Lower leg skin (tissue), 4 donors: ENCODE results near the gene RCOR2. TPM values are rescaled to one million over a fixed set of nuclear protein-coding genes. Genes with fewer than 3 reads are reported as not detected.

ENCODE experiments used
- DNase-seq, 2 donors: peaks; one replicate each; pipeline ENCODE4 v3.0.0-alpha.2; 2019; ENCODE audit warnings: low spot score in 2 of 2
- H3K4me3 ChIP-seq: fragments of 200-600 bp; sonication (generic); 2 replicates; pipeline ENCODE4 v1.5.1; 2017; ENCODE audit warnings: mild to moderate bottlenecking, low read depth; ENCODE audit not compliant: poor library complexity, severe bottlenecking
- CTCF ChIP-seq, 3 donors: fragments of 450-650 bp; IDR thresholded peaks; one replicate each; pipeline ENCODE4 v1.5.1; 2016; ENCODE audit warnings: antibody characterized with exemption in 3 of 3, mild to moderate bottlenecking in 3 of 3, moderate library complexity in 2 of 3
- POLR2A ChIP-seq, 2 donors: fragments of 450-650 bp; IDR thresholded peaks; one replicate each; pipeline ENCODE4 v1.6.1; 2016 to 2017; ENCODE audit warnings: antibody characterized with exemption in 2 of 2, mild to moderate bottlenecking in 1 of 2, moderate library complexity in 1 of 2
- WGBS, 2 donors: methylation state at CpG; one replicate each; pipeline ENCODE4 v1.1.5; 2018; 5-methylcytosine and 5-hydroxymethylcytosine counted together
- intact Hi-C: fragments of 100-400 bp; cut with DNase I; formaldehyde crosslinking; loops from one replicate; pipeline ENCODE4 v1.15.0; 2023; ENCODE audit warnings: low total_unique reads
- total RNA-seq, 4 donors: library from RNA; depleted of rRNA; stranded (reverse); fragments of >200 nt; gene quantifications; one replicate each; pipeline ENCODE4 v1.1.0, GENCODE V29; 2016

RCOR2 gene
- total RNA-seq, 4 donors from 2014 or later: 0.16 TPM; not detected in 3

- 44 to 63% methylated on average over 20 of the region's 20 CpGs for WGBS, 2 donors
- TF ChIP-seq CTCF (IDR thresholded peaks at IDR 0.05) (no peak), POLR2A (IDR thresholded peaks at IDR 0.05) (no peak)
These were observed 35.0 kb upstream of the RCOR2 start for GRCh38 chr11:63951779-63952536.

GRCh38 chr11:63945477-63946163 lies 28.7 kb upstream of the RCOR2 start:
- intact Hi-C loops: loop anchor here (2.0 to 10.0 kb wide), 2 partner anchors 109 to 181 kb away; partner anchors contain the start of gene ZFTA
- peak; percentile 77 to 93 for DNase-seq
- peak in 1 of 3 donors; percentile 73 for TF ChIP-seq CTCF (IDR thresholded peaks at IDR 0.05)
- TF ChIP-seq POLR2A (IDR thresholded peaks at IDR 0.05): no peak
- 25 to 31% methylated on average over 14 of the region's 14 CpGs for WGBS, 2 donors
- no peak overlapping the region for H3K4me3 ChIP-seq

More at GRCh38 chr11:63951779-63952536, 35.0 kb upstream of the RCOR2 start:
- DNase-seq: no peak
- no peak overlapping the region for H3K4me3 ChIP-seq
- intact Hi-C loops: no loop called here

- TF ChIP-seq CTCF (IDR thresholded peaks at IDR 0.05) (no peak), POLR2A (IDR thresholded peaks at IDR 0.05) (no peak)
- 48 to 49% methylated on average over 5 to 8 of the region's 8 CpGs for WGBS, 2 donors
- no peak for DNase-seq
- intact Hi-C loops: loop anchor here (2.0 to 10.0 kb wide), 2 partner anchors 108 to 180 kb away; partner anchors contain the start of gene ZFTA
- H3K4me3 ChIP-seq: no peak overlapping the region
These were observed 28.0 kb upstream of the RCOR2 start for GRCh38 chr11:63944987-63945386.

GRCh38 chr11:63942803-63943202 lies 25.8 kb upstream of the RCOR2 start:
- WGBS, 2 donors: 80 to 83% methylated on average over 3 of the region's 3 CpGs
- intact Hi-C loops: loop anchor here (10.0 kb wide), 1 partner anchor 178 kb away; the partner anchor contains the start of gene ZFTA
- H3K4me3 ChIP-seq: no peak overlapping the region
- DNase-seq: no peak
- TF ChIP-seq POLR2A (IDR thresholded peaks at IDR 0.05): no peak
- no peak for TF ChIP-seq CTCF (IDR thresholded peaks at IDR 0.05)

GRCh38 chr11:63941901-63942300 lies 24.9 kb upstream of the RCOR2 start:
- TF ChIP-seq CTCF (IDR thresholded peaks at IDR 0.05) (no peak), POLR2A (IDR thresholded peaks at IDR 0.05) (no peak)
- intact Hi-C loops: loop anchor here (10.0 kb wide), 1 partner anchor 177 kb away; the partner anchor contains the start of gene ZFTA
- 79 to 84% methylated on average over 4 of the region's 4 CpGs for WGBS, 2 donors
- no peak overlapping the region for H3K4me3 ChIP-seq
- DNase-seq: no peak
